ENCODE results near the gene CBX8. TPM values are rescaled to one million over a fixed set of nuclear protein-coding genes. Genes with fewer than 3 reads are reported as not detected.

Gene CBX8
- polyA plus RNA-seq, 1 experiment = 0.37 TPM

- POLR2A ChIA-PET = interaction anchor here (0.6 kb wide), 1 partner anchor 910 kb away, joined by 5 read pairs; no protein-coding TSS in a partner anchor
- no peak for DNase-seq (ENCODE audit: low read depth, low spot score)
- H3K9me3 ChIP-seq (ENCODE audit: control insufficient read depth, insufficient read depth, low read length) = peaks cover 20% of the 10 kb centered on the region; the same call in 1 of the 2 replicates
- H3K4me3 ChIP-seq (ENCODE audit: low read depth, low read length) = peak overlapping the region; percentile 54
- CTCF ChIA-PET = interaction anchor here (1.2 kb wide), 1 partner anchor 8 kb away, joined by 3 read pairs; no protein-coding TSS in a partner anchor
- TF ChIP-seq CTCF (IDR thresholded peaks at IDR 0.05; ENCODE audit: low read depth, low read length) = no peak
- H3K27me3 ChIP-seq (ENCODE audit: control insufficient read depth, insufficient read depth, low read length) = peaks cover 41% of the 10 kb centered on the region
- no peak overlapping the region for H3K27ac ChIP-seq (ENCODE audit: low read depth, low read length)
Measured at GRCh38 chr17:79843474-79843815, 46.6 kb upstream of the CBX8 start.

- no peak overlapping the region for H3K27ac ChIP-seq (ENCODE audit: low read depth, low read length)
- no peak for DNase-seq (ENCODE audit: low read depth, low spot score)
- POLR2A ChIA-PET = interaction anchor here (0.6 kb wide), 1 partner anchor 139 kb away, joined by 12 read pairs; no protein-coding TSS in a partner anchor
- 0 out of 2 replicates have a peak, but pooled peaks have one; percentile 5 for TF ChIP-seq CTCF (IDR thresholded peaks at IDR 0.05; ENCODE audit: low read depth, low read length)
- H3K4me3 ChIP-seq (ENCODE audit: low read depth, low read length) = peak overlapping the region; percentile 54; the same call in 1 of the 2 replicates
- CTCF ChIA-PET = no interaction called here
- peaks cover 37% of the 10 kb centered on the region for H3K27me3 ChIP-seq (ENCODE audit: control insufficient read depth, insufficient read depth, low read length)
- H3K9me3 ChIP-seq (ENCODE audit: control insufficient read depth, insufficient read depth, low read length) = peaks cover 20% of the 10 kb centered on the region; the same call in 1 of the 2 replicates
Measured at GRCh38 chr17:79842656-79843473, 46.0 kb upstream of the CBX8 start.

- no peak for DNase-seq (ENCODE audit: low read depth, low spot score)
- Histone ChIP-seq H3K9me3 (ENCODE audit: control insufficient read depth, insufficient read depth, low read length) (peaks cover 20% of the 10 kb centered on the region; the same call in 1 of the 2 replicates), H3K27me3 (ENCODE audit: control insufficient read depth, insufficient read depth, low read length) (peaks cover 37% of the 10 kb centered on the region), H3K27ac (ENCODE audit: low read depth, low read length) (no peak overlapping the region), H3K4me3 (ENCODE audit: low read depth, low read length) (no peak overlapping the region)
- no peak for TF ChIP-seq CTCF (IDR thresholded peaks at IDR 0.05; ENCODE audit: low read depth, low read length)
- ChIA-PET CTCF (no interaction called here), POLR2A (interaction anchor here (0.6 kb wide), 1 partner anchor 49 kb away, joined by 3 read pairs; no protein-coding TSS in a partner anchor)
Measured at GRCh38 chr17:79842136-79842655, 45.3 kb upstream of the CBX8 start.

GRCh38 chr17:79841369-79842135 is 44.7 kb upstream of the CBX8 start:
- POLR2A ChIA-PET = interaction anchor here (0.6 to 3.4 kb wide), 3 partner anchors 13 to 48 kb away, joined by 3 to 20 read pairs (median 3); no protein-coding TSS in a partner anchor

More at GRCh38 chr17:79841369-79842135, 44.7 kb upstream of the CBX8 start:
- no peak for TF ChIP-seq CTCF (IDR thresholded peaks at IDR 0.05; ENCODE audit: low read depth, low read length)
- H3K4me3 ChIP-seq (ENCODE audit: low read depth, low read length) = no peak overlapping the region
- peaks cover 20% of the 10 kb centered on the region; the same call in 1 of the 2 replicates for H3K9me3 ChIP-seq (ENCODE audit: control insufficient read depth, insufficient read depth, low read length)
- peaks cover 36% of the 10 kb centered on the region for H3K27me3 ChIP-seq (ENCODE audit: control insufficient read depth, insufficient read depth, low read length)
- CTCF ChIA-PET = interaction anchor here (1.5 to 2.7 kb wide), 4 partner anchors 32 to 75 kb away, joined by 3 to 10 read pairs (median 8); partner anchors contain the start of gene CBX8
- DNase-seq (ENCODE audit: low read depth, low spot score) = no peak
- no peak overlapping the region for H3K27ac ChIP-seq (ENCODE audit: low read depth, low read length)
